ENCODE data around the gene ELOVL5. TPM values are rescaled to one million over a fixed set of nuclear protein-coding genes. Genes with fewer than 3 reads are reported as not detected.

The ELOVL5 gene
- total and polyA plus RNA-seq, 12 donors = 31.4 to 1,320 (median 161) TPM

DNA sequence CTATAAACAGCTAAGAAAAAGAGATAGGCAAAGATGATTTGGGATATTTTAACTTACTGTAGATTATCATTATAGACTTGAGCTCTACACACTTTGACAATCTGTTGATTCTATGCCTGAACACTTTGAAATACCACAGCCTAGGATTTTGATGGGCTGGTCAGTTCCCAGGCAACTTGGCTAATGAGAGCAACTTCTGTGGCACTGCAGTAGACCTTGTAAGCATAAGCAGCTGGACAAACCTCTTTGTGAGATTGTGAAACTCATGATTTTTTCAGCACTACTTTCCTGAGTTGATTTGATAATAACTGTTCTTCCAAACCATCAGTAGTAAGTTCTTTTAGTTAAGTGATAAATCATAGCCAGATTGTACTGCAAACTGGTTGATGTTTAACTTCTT is 27.1 kb upstream of the ELOVL5 start:
- Histone ChIP-seq H3K9me3 (replicated peaks in 1 of 3) (no peaks in the 10 kb centered on the region), H3K36me3 (replicated peaks in 1 of 2) (no peaks in the 10 kb centered on the region), H3K27ac (no peak overlapping the region), H3K4me1 (replicated peaks in 1 of 2) (no peaks in the 10 kb centered on the region), H3K27me3 (no peaks in the 10 kb centered on the region), H3K4me3 (no peak overlapping the region)
- DNase-seq = peak in 1 of 7 donors; percentile 13
- intact Hi-C loops (cut with DNase I) = no loop called here
- TF ChIP-seq POLR2A (IDR thresholded peaks at IDR 0.05) = no peak
- no peak for TF ChIP-seq CTCF (IDR thresholded peaks at IDR 0.05)

- no peaks in the 10 kb centered on the region for H3K36me3 ChIP-seq (replicated peaks in 1 of 2)
- DNase-seq = no peak
- intact Hi-C loops (cut with DNase I) = no loop called here
- H3K4me1 ChIP-seq (replicated peaks in 1 of 2) = no peaks in the 10 kb centered on the region
- 82 to 93% (median 83%) methylated on average over 4 of the region's 4 CpGs for WGBS, 4 donors
- H3K27me3 ChIP-seq = no peaks in the 10 kb centered on the region
- TF ChIP-seq CTCF (IDR thresholded peaks at IDR 0.05) = no peak
- TF ChIP-seq POLR2A (IDR thresholded peaks at IDR 0.05) = no peak
- H3K4me3 ChIP-seq = no peak overlapping the region
- no peak overlapping the region for H3K27ac ChIP-seq
- H3K9me3 ChIP-seq (replicated peaks in 1 of 3) = no peaks in the 10 kb centered on the region
Measured at GRCh38 chr6:53373638-53374037, 24.9 kb upstream of the ELOVL5 start.

DNA sequence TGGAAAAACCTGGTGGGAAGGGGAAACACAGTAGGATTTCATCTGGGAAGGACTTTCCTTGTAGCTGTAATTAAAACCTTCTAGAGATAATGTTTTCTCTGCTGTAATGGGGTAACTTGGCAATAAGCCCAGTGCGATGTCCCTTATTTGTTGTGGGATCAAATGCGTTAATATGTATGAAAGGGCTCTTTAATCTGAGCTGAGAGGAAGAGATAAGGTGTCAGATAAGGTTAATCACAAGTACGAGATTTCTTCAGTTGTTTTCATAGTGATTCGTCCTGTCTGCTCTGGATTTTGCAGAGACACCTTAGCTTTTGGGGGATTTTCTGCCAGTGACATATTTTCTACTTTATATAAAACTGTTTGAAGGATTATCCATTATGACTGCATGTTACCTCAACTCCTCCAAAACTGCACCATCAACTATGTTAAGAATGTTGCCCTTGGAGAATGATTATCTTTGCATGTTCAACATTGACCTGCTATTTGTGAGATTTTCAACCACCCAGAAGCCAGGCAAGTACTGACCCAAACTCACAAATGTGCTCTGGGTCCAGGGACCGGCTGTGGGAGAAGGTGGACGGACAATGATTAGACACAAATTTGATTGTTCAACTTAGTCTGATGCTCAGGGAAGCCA is 21.2 kb upstream of the ELOVL5 start:
- no peak for DNase-seq
- H3K4me3 ChIP-seq = no peak overlapping the region
- 50 to 58% (median 53%) methylated on average over 6 of the region's 6 CpGs for WGBS, 4 donors
- intact Hi-C loops (cut with DNase I) = loop anchor here in 1 of 2 donors (10.0 kb wide), 1 partner anchor 45 kb away; no protein-coding TSS in a partner anchor
- H3K36me3 ChIP-seq (replicated peaks in 1 of 2) = no peaks in the 10 kb centered on the region
- no peaks in the 10 kb centered on the region for H3K9me3 ChIP-seq (replicated peaks in 1 of 3)
- H3K27me3 ChIP-seq = no peaks in the 10 kb centered on the region
- no peaks in the 10 kb centered on the region for H3K4me1 ChIP-seq (replicated peaks in 1 of 2)
- no peak overlapping the region for H3K27ac ChIP-seq
- TF ChIP-seq POLR2A (IDR thresholded peaks at IDR 0.05) (no peak), CTCF (IDR thresholded peaks at IDR 0.05) (no peak)

GRCh38 chr6:53369051-53369450 is 20.3 kb upstream of the ELOVL5 start:
- Histone ChIP-seq H3K36me3 (replicated peaks in 1 of 2) (no peaks in the 10 kb centered on the region), H3K27me3 (no peaks in the 10 kb centered on the region), H3K9me3 (replicated peaks in 1 of 3) (no peaks in the 10 kb centered on the region), H3K4me3 (no peak overlapping the region), H3K4me1 (replicated peaks in 1 of 2) (no peaks in the 10 kb centered on the region), H3K27ac (no peak overlapping the region)
- intact Hi-C loops (cut with DNase I) = loop anchor here in 1 of 2 donors (10.0 kb wide), 1 partner anchor 46 kb away; no protein-coding TSS in a partner anchor
- DNase-seq = no peak
- WGBS, 4 donors = 96 to 98% (median 97%) methylated on average over 2 of the region's 2 CpGs
- TF ChIP-seq POLR2A (IDR thresholded peaks at IDR 0.05) (no peak), CTCF (IDR thresholded peaks at IDR 0.05) (no peak)

All from adrenal gland (tissue), 12 donors.